ENCODE data around the gene MFAP3.
"Not testable (repeated sequence)": the region's sequence is repeated elsewhere in the genome, so short reads cannot be mapped to it uniquely, and the experiment has no call there.

Gene MFAP3

GRCh38 chr5:154002093-154002492 is 36.7 kb upstream of the MFAP3 start:
- no peak overlapping the region for H3K4me3 ChIP-seq (ENCODE audit: low read depth, low read length)
- DNase-seq (ENCODE audit: low read depth), result no peak
- TF ChIP-seq MAX (IDR thresholded peaks at IDR 0.05; ENCODE audit: low read depth, low read length), result no peak
- TF ChIP-seq POLR2A (IDR thresholded peaks at IDR 0.05; ENCODE audit: extremely low read depth, insufficient read length), result no peak
- no peak for TF ChIP-seq CTCF (IDR thresholded peaks at IDR 0.05; ENCODE audit: low read depth, low read length)
- TF ChIP-seq MYC (IDR thresholded peaks at IDR 0.05; ENCODE audit: low read depth, low read length), result no peak

GRCh38 chr5:154002511-154003020 is 36.2 kb upstream of the MFAP3 start:
- no peak for TF ChIP-seq MAX (IDR thresholded peaks at IDR 0.05; ENCODE audit: low read depth, low read length)
- no peak for DNase-seq (ENCODE audit: low read depth)
- no peak overlapping the region for H3K4me3 ChIP-seq (ENCODE audit: low read depth, low read length)

- H3K4me3 ChIP-seq (ENCODE audit: low read depth, low read length), result no peak overlapping the region
- TF ChIP-seq POLR2A (IDR thresholded peaks at IDR 0.05; ENCODE audit: extremely low read depth, insufficient read length), result no peak
- TF ChIP-seq MYC (IDR thresholded peaks at IDR 0.05; ENCODE audit: low read depth, low read length), result no peak
- TF ChIP-seq CTCF (IDR thresholded peaks at IDR 0.05; ENCODE audit: low read depth, low read length), result no peak
- TF ChIP-seq MAX (IDR thresholded peaks at IDR 0.05; ENCODE audit: low read depth, low read length), result no peak
- DNase-seq (ENCODE audit: low read depth), result no peak
These were observed 33.1 kb upstream of the MFAP3 start for GRCh38 chr5:154005648-154006047.

- TF ChIP-seq POLR2A (IDR thresholded peaks at IDR 0.05; ENCODE audit: extremely low read depth, insufficient read length) (no peak), CTCF (IDR thresholded peaks at IDR 0.05; ENCODE audit: low read depth, low read length) (no peak), MYC (IDR thresholded peaks at IDR 0.05; ENCODE audit: low read depth, low read length) (no peak), MAX (IDR thresholded peaks at IDR 0.05; ENCODE audit: low read depth, low read length) (no peak)
- no peak for DNase-seq (ENCODE audit: low read depth)
These were observed 28.1 kb upstream of the MFAP3 start for GRCh38 chr5:154010660-154011059.

GRCh38 chr5:154015071-154015693 is 23.6 kb upstream of the MFAP3 start:
- TF ChIP-seq MYC (IDR thresholded peaks at IDR 0.05; ENCODE audit: low read depth, low read length) (no peak), CTCF (IDR thresholded peaks at IDR 0.05; ENCODE audit: low read depth, low read length) (no peak), MAX (IDR thresholded peaks at IDR 0.05; ENCODE audit: low read depth, low read length) (no peak), POLR2A (IDR thresholded peaks at IDR 0.05; ENCODE audit: extremely low read depth, insufficient read length) (no peak)
- DNase-seq (ENCODE audit: low read depth), result no peak
- no peak overlapping the region for H3K4me3 ChIP-seq (ENCODE audit: low read depth, low read length)

More at GRCh38 chr5:154010660-154011059, 28.1 kb upstream of the MFAP3 start:
- H3K4me3 ChIP-seq (ENCODE audit: low read depth, low read length), result no peak overlapping the region

GRCh38 chr5:154018919-154019318 is 19.8 kb upstream of the MFAP3 start:
- DNase-seq (ENCODE audit: low read depth); H3K4me3 ChIP-seq (ENCODE audit: low read depth, low read length): not testable (repeated sequence)

- H3K4me3 ChIP-seq (ENCODE audit: low read depth, low read length), result no peak overlapping the region
- DNase-seq (ENCODE audit: low read depth), result no peak
- TF ChIP-seq MAX (IDR thresholded peaks at IDR 0.05; ENCODE audit: low read depth, low read length), result no peak
- TF ChIP-seq MYC (IDR thresholded peaks at IDR 0.05; ENCODE audit: low read depth, low read length), result no peak
- no peak for TF ChIP-seq POLR2A (IDR thresholded peaks at IDR 0.05; ENCODE audit: extremely low read depth, insufficient read length)
- no peak for TF ChIP-seq CTCF (IDR thresholded peaks at IDR 0.05; ENCODE audit: low read depth, low read length)
These were observed 12.8 kb upstream of the MFAP3 start for GRCh38 chr5:154025951-154026350.
